Upper lobe of left lung (tissue), 6 donors: Measurements from ENCODE around the gene CX3CR1. TPM values are rescaled to one million over a fixed set of nuclear protein-coding genes. Genes with fewer than 3 reads are reported as not detected.
A peak's percentile ranks its signal among the peaks of the same experiment; 100 is the strongest.

Experiments
- ATAC-seq, 2 donors: fragments of 200-7000 bp; cut with Tn5 transposase; one replicate each; pipeline ENCODE4 v1.9.1; 2022; ENCODE audit warnings: mild to moderate bottlenecking in 2 of 2, moderate library complexity in 2 of 2; ENCODE audit not compliant: low FRiP score in 2 of 2
- DNase-seq, 2 donors: peaks; one replicate each; pipeline ENCODE4 v3.0.0-alpha.2; 2019 to 2020
- H3K27ac ChIP-seq, 4 donors: fragments of 200-600 bp; sonication (generic); one replicate each; pipeline ENCODE4 v1.5.1; 2016 to 2019
- H3K27me3 ChIP-seq, 4 donors: fragments of 200-600 bp; sonication (generic); one replicate each; pipeline ENCODE4 v1.5.1; 2017 to 2019
- H3K36me3 ChIP-seq, 4 donors: fragments of 200-600 bp; sonication (generic); one replicate each; pipeline ENCODE4 v1.5.1; 2016 to 2019
- H3K4me1 ChIP-seq, 4 donors: fragments of 200-600 bp; sonication (generic); one replicate each; pipeline ENCODE4 v1.5.1; 2018 to 2019
- H3K4me3 ChIP-seq, 4 donors: fragments of 200-600 bp; sonication (generic); one replicate each; pipeline ENCODE4 v1.5.1; 2017 to 2019; ENCODE audit warnings: mild to moderate bottlenecking in 2 of 4, moderate library complexity in 1 of 4
- H3K9me3 ChIP-seq, 4 donors: fragments of 200-600 bp; sonication (generic); one replicate each; pipeline ENCODE4 v1.5.1; 2018 to 2019
- CTCF ChIP-seq, 6 experiments: fragments of 450-650 bp in 4 of 6; fragments of 200-600 bp in 2 of 6; sonication (generic) in 2 of 6; IDR thresholded peaks; one replicate each; pipeline ENCODE4 v1.5.1; 2016 to 2019; ENCODE audit warnings: antibody characterized with exemption in 6 of 6
- EP300 ChIP-seq, 4 donors: sonication (generic); formaldehyde crosslinking; IDR thresholded peaks; one replicate each; pipeline ENCODE4 v1.5.1; 2017; ENCODE audit warnings: antibody characterized with exemption in 4 of 4, control low read depth in 2 of 4
- POLR2A ChIP-seq, 4 donors: fragments of 450-650 bp; IDR thresholded peaks; one replicate each; pipeline ENCODE4 v1.5.1; 2016 to 2017; ENCODE audit warnings: antibody characterized with exemption in 4 of 4, mild to moderate bottlenecking in 2 of 4
- POLR2AphosphoS5 ChIP-seq, 2 donors: sonication (generic); formaldehyde crosslinking; IDR thresholded peaks; one replicate each; pipeline ENCODE4 v1.5.1; 2017; ENCODE audit warnings: antibody characterized with exemption in 2 of 2
- WGBS, 2 donors: methylation state at CpG; one replicate each; pipeline ENCODE4 v1.1.5; 2017 to 2018; 5-methylcytosine and 5-hydroxymethylcytosine counted together
- total RNA-seq, 6 donors: library from RNA; depleted of rRNA in 4 of 6; stranded (reverse); fragments of >200 nt in 4 of 6; gene quantifications; one replicate each; pipeline versions ENCODE4 v1.1.0 to v1.2.1, GENCODE V29; 2016 to 2021
- donor health status: DM: no; HTN: no; CAD: no; lungs with moderate emphysema.
- donor health status: DM: no; HTN: yes; CAD: no; lungs with severe emphysema.

CX3CR1 gene
- total RNA-seq, 6 donors from 2014 or later: 0.59 to 15.3 (median 2.5) TPM

GRCh38 chr3:39260318-39260717 lies 19.5 kb downstream of the CX3CR1 start:
- no peaks in the 10 kb centered on the region for H3K36me3 ChIP-seq
- H3K27me3 ChIP-seq: no peaks in the 10 kb centered on the region
- H3K27ac ChIP-seq: no peak overlapping the region
- H3K9me3 ChIP-seq: no peaks in the 10 kb centered on the region
- TF ChIP-seq POLR2A (IDR thresholded peaks at IDR 0.05) (no peak), EP300 (IDR thresholded peaks at IDR 0.05) (no peak), POLR2AphosphoS5 (IDR thresholded peaks at IDR 0.05) (no peak), CTCF (IDR thresholded peaks at IDR 0.05) (no peak)
- H3K4me3 ChIP-seq: no peak overlapping the region
- DNase-seq: no peak
- H3K4me1 ChIP-seq: peaks cover 0 to 28% (median 9%) of the 10 kb centered on the region in 4 donors
- WGBS, 2 donors: 59 to 68% methylated on average over 2 of the region's 2 CpGs
- no peak for ATAC-seq

GRCh38 chr3:39255503-39256325 lies 24.1 kb downstream of the CX3CR1 start:
- H3K4me1 ChIP-seq: peaks cover under 1 to 19% (median 7%) of the 10 kb centered on the region in 4 donors
- H3K27ac ChIP-seq: peak overlapping the region; percentile 34 to 63 (median 60)
- H3K27me3 ChIP-seq: no peaks in the 10 kb centered on the region
- no peaks in the 10 kb centered on the region for H3K9me3 ChIP-seq
- 48 to 53% methylated on average over 5 of the region's 5 CpGs for WGBS, 2 donors
- no peak overlapping the region for H3K4me3 ChIP-seq
- peak; percentile 75 to 87 for ATAC-seq
- TF ChIP-seq EP300 (IDR thresholded peaks at IDR 0.05) (no peak), POLR2A (IDR thresholded peaks at IDR 0.05) (no peak), POLR2AphosphoS5 (IDR thresholded peaks at IDR 0.05) (no peak), CTCF (IDR thresholded peaks at IDR 0.05) (no peak)
- no peaks in the 10 kb centered on the region for H3K36me3 ChIP-seq
- peak in 1 of 2 donors; percentile 65 for DNase-seq

GRCh38 chr3:39254806-39255449 lies 24.9 kb downstream of the CX3CR1 start:
- peaks cover 6 to 14% (median 9%) of the 10 kb centered on the region in 4 donors for H3K4me1 ChIP-seq
- peak overlapping the region in 1 of 4 donors; percentile 6 for H3K27ac ChIP-seq
- no peaks in the 10 kb centered on the region for H3K36me3 ChIP-seq
- ATAC-seq (no peak), DNase-seq (no peak)
- H3K4me3 ChIP-seq: no peak overlapping the region
- H3K9me3 ChIP-seq: no peaks in the 10 kb centered on the region
- WGBS, 2 donors: 46 to 48% methylated on average over 2 of the region's 2 CpGs
- no peaks in the 10 kb centered on the region for H3K27me3 ChIP-seq
- TF ChIP-seq EP300 (IDR thresholded peaks at IDR 0.05): no peak
- TF ChIP-seq POLR2A (IDR thresholded peaks at IDR 0.05): no peak
- TF ChIP-seq CTCF (IDR thresholded peaks at IDR 0.05): no peak
- no peak for TF ChIP-seq POLR2AphosphoS5 (IDR thresholded peaks at IDR 0.05)

GRCh38 chr3:39251576-39251975 lies 28.3 kb downstream of the CX3CR1 start:
- no peaks in the 10 kb centered on the region for H3K9me3 ChIP-seq
- WGBS, 2 donors: 86 to 90% methylated on average over 4 to 5 of the region's 5 CpGs
- H3K27ac ChIP-seq: no peak overlapping the region
- no peaks in the 10 kb centered on the region for H3K36me3 ChIP-seq
- peaks cover 6 to 19% (median 11%) of the 10 kb centered on the region in 4 donors for H3K4me1 ChIP-seq
- no peak overlapping the region for H3K4me3 ChIP-seq
- no peaks in the 10 kb centered on the region for H3K27me3 ChIP-seq
- TF ChIP-seq POLR2AphosphoS5 (IDR thresholded peaks at IDR 0.05) (no peak), POLR2A (IDR thresholded peaks at IDR 0.05) (no peak), CTCF (IDR thresholded peaks at IDR 0.05) (no peak), EP300 (IDR thresholded peaks at IDR 0.05) (no peak)
- DNase-seq (no peak), ATAC-seq (no peak)
